CD1c-positive myeloid dendritic cell (primary cell): Measurements from ENCODE around the gene KCNIP3.
"Not testable (repeated sequence)": the region's sequence is repeated elsewhere in the genome, so short reads cannot be mapped to it uniquely, and the experiment has no call there.

Source experiments
- DNase-seq: peaks from one replicate; pipeline ENCODE4 v3.0.0-alpha.2; 2016; ENCODE audit errors: extremely low spot score

KCNIP3 gene

DNA sequence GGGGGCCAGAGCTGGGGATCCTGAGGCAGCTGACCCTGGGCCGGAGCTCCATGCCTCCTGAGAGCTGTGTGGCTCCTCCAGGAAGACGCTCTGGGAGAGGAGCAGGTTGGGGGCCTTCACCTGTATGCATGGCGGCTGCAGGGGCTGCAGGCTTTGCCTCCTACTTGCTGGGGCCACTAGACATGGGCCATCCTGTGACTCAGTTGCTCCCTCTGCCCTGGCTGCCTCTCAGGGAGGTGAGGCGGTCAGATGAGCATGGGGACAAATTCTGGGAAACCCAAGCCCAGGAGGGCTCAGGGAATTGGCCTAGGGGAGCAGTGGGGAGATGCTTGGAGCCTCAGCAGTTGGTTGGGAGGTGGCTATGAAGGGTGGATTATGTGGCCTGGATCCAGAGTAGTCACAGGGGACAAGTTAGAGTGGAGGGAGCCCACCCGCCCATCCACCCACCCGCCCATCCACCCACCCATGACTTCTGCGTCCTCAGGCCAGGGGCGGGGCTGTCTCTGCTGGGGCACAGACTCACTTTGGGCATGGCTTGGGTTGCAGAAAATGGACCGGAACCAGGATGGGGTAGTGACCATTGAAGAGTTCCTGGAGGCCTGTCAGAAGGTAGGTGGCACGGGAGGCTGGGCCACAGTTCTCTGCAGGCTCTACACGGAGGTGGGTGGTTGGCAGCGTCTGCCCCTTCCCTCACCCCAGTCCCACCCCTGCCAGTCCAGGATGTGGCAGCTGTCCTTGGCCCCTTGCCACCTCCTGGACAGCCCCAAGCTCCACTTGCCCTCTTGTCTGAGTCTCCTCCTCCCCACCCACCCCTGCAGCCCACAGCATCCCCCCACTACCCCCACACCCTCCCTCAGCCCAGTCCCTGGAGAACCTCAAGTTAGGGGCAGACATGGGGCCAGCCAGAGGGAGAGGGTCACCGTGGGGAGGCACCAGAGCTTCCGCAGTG, 85.8 kb downstream of the KCNIP3 start:
- no peak for DNase-seq

DNA sequence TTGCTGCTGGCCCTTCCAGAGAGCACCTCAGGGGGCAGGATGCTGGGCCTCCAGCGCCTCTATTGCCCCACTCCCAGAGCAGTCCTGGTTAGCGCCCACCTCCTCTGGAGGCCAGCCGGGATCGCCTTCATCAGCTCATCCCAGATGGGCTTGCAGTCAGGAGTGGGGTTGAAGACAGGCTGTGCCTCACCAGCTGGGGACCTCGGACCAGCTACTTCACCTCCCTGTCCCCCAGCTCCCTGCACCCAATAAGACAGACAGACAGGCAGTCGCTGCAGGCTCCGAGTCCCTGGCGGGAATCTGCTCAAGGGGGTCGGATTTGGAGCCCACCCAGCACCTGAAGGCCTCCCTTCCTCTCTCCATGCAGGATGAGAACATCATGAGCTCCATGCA, 86.5 kb downstream of the KCNIP3 start:
- DNase-seq = no peak

DNA sequence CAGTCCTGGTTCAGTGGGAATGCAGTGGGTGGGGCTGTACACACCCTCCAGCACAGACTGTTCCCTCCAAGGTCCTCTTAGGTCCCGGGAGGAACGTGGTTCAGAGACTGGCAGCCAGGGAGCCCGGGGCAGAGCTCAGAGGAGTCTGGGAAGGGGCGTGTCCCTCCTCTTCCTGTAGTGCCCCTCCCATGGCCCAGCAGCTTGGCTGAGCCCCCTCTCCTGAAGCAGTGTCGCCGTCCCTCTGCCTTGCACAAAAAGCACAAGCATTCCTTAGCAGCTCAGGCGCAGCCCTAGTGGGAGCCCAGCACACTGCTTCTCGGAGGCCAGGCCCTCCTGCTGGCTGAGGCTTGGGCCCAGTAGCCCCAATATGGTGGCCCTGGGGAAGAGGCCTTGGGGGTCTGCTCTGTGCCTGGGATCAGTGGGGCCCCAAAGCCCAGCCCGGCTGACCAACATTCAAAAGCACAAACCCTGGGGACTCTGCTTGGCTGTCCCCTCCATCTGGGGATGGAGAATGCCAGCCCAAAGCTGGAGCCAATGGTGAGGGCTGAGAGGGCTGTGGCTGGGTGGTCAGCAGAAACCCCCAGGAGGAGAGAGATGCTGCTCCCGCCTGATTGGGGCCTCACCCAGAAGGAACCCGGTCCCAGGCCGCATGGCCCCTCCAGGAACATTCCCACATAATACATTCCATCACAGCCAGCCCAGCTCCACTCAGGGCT, 87.9 kb downstream of the KCNIP3 start:
- no peak for DNase-seq

DNA sequence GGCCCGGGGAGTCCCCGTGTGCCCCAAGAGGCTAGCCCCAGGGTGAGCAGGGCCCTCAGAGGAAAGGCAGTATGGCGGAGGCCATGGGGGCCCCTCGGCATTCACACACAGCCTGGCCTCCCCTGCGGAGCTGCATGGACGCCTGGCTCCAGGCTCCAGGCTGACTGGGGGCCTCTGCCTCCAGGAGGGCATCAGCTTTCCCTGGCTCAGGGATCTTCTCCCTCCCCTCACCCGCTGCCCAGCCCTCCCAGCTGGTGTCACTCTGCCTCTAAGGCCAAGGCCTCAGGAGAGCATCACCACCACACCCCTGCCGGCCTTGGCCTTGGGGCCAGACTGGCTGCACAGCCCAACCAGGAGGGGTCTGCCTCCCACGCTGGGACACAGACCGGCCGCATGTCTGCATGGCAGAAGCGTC, 88.4 kb downstream of the KCNIP3 start:
- DNase-seq = no peak

DNA sequence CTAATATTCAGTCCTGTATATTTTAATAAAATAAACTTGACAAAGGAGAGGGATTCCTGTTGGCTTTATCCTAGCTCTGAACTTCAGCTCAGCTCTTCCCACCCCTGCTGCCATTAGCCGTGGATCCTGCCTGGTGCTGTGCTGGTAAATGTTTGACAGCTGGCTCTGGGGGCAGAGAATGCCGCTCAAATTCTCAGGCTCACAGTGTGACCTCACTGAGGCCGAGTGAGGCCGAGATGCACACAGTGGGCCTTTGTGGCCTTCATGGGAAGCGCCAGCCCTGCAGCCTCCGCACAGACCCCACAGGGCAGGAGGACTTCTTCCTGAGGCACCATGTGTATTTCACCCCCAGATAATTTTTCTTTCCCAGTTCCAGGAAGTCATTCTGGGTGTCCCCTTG, 88.9 kb downstream of the KCNIP3 start:
- DNase-seq = no peak

DNA sequence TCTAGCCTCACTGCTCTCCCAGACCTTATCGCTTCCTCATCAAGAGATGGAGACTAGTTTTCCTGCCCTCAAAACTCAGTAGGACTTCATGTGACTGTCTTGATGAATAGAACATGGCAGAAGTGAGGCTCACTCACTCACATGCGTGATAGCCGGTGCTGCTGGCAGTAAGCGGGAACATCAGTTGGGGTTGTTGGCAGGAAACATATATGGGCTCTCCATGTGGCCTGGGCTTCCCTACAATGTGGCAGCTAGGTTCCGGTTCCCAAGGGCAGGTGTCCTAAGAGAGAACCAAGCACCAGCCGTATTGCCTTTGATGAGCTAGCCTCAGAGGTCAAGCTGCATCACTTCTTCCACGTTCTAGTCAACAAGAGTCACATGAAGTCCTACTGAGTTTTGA, 90.2 kb downstream of the KCNIP3 start:
- no peak for DNase-seq

DNA sequence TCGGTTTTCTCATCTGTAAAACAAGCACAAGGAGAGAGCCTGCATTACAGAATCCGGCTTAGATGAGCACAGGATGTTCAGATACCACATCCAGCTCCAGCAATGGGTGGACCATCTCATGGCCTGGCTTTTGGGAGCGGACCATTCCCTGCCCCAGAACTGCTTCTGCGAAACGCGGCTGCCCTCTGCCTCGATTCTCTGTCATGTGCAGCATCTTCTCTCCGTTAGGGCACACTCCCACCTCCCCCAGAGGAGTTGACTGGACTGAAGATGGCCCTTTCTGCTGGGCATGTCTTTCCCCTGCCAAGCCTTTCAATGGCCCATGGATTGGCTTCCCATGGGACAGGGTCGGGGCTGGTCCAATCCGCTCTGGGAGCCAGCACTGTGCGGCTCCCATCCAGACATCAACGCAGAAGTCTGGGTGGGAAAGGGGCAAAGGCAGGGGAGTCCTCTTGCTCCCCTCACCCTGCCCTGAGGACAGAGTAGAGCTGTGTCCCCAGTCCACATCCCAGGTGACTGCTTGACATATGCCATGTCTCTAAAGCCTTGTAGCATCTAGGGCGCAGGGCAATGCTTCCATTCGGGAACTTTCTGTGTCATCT, 91.0 kb downstream of the KCNIP3 start:
- DNase-seq = no peak

DNA sequence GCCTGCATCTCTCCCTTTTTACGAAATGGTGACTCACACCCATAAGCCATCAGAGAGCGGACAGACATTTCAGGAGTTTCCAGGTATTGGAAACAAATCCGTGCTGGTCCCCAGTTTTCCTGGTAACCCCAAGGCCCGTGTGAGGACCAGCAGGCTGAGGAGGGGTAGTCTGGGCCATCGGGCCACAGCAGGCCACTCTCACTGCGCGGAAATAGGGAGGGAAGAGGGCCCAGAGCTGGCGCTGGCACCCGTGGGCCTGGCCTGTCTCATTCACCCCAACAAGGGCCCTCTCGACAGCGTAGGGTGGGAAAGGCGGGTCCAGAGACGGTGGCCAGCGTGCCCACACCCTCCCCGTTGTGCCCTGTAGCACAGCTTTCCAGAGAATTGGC, 91.7 kb downstream of the KCNIP3 start:
- DNase-seq = no peak

DNA sequence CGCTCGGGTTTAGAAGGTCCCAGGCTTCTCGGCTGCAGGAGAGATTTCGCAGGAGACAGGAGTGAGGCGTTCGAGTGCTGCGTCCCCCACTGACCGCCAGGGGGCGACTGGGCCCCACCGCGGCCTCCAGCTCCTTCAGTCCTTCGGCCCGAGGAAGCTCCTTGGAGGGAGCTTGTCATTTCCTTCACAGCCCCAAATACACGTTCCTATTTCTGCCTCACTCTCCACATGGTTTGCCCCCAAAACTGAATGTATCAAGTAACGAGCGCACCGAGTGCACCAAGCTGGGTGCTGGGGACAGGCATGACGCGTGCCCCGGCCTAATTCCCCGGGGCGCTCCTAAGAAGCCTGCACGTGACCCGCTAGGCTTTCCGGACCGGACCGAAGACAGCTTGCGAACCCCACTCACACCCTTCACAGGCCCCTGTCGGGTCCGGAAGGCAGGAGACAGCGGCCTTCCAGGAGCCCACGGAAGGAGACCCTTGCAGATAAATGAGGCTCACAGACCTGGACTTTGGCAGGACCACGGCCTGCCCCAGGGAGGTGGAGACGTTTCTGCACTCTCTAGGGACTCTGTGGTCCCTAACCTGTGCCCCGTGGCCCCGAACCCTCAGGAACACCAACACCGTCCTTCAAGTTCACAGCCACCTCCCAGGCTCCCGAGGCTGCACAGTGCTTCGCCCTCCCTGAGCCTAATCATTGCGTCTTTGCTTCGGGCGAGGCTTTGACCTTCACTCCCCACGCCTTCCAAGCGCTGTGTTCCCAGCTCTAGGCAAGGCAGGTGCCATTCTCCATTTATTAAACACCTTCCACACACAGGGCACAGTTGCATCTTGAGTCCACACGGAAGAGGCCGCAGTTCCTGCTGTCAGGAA, 92.3 kb downstream of the KCNIP3 start:
- DNase-seq = peak; percentile 54

DNA sequence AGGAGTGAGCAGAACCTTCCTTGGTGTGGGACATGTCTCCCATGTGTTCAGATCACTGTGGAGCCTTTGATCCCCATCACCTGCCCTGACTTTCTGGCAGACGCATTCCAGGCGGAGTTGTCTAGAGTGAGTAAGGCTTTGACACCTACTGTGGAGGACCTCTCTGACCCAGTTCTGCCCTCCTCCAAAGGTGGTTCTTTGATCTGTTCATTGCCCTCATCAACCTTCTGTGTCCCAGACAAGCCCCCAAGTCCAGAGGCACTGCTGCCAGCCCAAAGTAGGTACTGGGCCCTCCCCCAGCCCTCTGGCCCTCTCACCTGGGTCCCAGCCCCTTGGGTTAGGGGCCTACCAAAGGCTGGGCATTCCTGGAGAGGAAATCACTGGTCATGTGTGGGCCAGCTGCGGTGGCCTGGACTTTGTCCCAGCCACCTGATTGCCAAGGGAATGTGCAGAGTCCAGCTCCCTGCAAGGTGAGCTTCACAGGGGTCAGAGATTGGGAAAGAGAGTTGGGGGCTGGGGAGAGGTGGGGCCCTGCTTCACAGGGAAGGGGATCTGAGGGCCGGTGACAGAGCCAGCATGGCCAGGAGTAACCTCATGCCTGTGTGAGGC, 93.2 kb downstream of the KCNIP3 start:
- no peak for DNase-seq

DNA sequence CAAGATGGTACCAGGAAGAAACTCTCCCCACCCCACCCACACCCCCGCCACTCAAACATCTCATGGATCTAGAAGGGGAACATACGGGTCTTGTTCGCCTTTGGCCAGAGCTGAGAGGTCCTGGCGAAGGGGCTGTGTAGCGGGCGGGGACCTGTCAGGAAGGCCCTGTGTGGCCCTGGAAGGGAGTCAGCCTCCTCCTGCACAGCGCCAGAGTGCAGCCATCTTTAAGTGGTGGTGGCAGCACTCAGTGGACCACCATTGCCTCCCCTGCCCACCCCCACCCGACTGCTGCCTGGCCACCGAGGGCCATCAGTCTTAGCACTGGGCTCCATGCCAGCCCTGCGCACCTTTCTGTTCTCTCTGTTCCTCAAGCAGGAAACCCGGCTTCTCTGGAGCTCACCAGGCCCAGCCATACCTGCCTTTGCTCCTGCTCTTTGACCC, 93.8 kb downstream of the KCNIP3 start:
- no peak for DNase-seq

DNA sequence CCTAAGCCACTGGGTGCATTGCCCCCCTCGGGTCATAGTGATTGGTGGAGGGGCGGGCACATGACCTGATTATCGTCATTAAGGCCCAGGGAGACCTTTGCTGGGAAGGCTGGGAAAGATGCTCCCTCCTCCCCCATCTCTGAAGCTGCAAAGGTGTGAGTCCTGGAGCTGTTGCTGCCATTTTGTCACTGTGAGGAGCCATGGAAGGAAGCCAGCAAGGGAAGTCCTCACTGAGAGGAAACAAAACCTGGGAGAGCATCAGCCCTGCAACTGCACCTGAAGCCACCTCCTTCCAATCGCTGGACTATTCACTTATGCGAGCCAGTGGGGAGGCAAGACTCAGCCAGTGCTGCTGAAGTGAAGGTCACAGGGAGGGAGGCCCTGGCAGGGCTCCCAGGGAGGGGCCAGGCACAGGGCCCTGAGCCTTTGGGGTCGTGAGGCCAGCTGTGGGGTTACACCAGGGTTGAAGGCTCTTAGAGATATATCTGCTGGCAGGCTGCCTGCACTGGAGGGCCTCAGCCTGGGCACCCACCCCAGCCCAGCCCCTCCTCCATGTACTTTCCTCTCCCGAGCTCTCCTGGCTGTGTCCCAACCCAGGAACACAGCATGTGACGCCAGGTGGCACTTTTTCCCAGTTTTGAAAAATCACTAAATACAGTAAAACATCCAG, 94.6 kb downstream of the KCNIP3 start:
- no peak for DNase-seq

DNA sequence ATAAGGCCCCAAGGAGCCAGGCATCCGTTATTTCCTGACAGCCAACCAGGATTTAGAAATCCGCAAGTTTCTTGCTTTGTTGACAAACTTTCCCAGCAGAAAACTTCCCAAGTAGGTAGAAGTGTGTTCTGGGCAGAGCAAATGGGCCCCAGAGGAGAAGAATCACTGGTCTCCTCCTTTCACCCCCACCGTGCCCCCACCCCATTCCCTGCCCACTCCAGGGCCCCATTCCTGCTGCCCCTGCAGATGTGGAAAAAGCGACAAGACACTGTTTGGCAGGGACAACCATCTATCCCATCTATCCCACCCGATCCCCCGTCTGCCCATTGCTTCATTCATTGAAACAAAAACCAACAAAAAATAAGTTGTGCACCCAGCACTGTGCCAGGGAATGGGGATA, 95.2 kb downstream of the KCNIP3 start:
- no peak for DNase-seq

DNA sequence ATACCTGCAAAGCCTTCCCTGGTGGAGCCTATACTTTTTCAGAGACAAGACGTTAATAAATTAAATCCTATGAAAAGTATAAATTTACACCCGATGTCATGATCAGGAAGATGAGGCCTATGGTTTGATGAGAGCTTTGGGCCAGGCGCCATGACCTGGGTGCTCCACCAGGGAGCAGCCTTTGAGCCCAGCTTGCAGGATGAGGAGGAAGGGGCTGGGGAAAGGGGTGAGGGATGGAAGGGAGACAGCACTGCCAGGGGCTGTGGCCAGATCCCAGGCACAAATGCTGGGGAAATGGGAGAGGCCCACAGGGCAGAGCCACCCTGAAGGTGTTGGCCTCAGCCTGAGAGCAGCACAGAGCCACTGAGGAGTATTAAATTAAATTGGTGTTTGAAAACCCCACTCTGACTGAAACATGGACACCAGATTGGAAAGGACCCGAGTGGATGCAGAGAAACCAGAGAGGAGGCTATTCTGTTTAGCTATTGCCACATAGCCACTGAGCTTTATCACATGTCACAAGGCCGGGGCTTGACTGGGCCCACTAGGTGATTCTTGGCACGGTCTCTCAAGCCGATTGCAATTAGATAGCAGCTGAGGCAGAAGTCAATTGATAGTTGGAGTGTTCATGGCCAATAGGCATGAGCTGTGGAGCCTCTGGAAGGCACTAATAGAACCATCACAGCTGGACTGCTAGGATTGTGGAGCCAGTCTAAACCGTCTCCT, 95.7 kb downstream of the KCNIP3 start:
- no peak for DNase-seq

DNA sequence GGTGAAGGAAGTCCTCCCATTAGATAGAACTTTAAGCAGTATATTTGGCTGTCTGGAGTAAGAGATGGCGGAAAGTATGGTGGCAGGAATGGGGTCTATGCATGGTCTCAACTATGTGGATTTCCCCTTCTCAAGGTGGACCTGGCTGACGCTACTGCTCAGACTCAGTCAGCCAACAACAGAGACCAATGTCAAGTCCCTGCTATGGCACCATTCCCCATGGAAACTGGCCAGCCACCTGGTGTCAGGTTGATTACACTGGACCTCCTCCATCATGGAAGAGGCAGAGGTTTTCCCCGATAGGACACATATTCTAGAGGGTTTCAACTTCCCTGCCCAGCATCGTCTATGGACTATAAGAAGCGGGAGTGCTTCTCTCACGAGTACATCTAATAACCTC, 96.8 kb downstream of the KCNIP3 start:
- DNase-seq = no peak

DNA sequence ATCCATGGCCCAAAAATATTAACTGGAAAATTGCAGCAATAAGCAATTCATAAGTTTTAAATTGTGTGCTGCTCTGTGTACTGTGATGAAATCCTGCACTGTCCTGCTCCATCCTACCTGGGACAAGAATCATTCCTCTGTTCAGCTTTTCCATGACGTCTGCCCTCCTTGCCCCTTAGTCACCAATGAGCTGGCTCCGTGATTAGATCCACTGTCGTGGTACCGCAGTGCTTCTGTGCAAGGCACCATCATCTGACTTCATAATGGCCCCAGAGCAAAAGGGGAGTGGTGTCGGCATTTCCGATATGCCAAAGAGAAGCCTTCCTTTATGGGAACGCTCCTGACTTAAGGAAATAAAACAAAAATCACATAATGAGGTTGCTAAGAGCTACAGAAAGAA, 101.9 kb downstream of the KCNIP3 start:
- no peak for DNase-seq

DNA sequence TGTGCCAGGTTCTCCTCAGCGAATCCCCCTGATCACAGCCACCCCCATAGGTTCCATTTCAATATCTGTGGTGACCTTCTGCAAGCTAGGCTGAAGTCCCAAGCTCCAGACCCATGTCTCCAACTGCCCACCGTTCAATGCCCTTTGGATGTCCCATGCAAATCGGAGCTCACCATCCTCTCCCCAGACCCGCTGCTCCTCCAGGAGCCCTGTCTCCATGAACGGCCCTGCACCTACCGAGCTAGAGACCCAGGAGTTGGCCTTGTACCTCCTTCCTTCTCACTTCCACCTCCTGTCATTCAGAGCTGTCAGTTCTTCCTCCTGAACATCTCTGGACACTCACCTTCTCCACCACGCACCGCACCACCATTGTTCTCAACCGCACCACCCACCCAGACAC, 104.3 kb downstream of the KCNIP3 start:
- no peak for DNase-seq

DNA sequence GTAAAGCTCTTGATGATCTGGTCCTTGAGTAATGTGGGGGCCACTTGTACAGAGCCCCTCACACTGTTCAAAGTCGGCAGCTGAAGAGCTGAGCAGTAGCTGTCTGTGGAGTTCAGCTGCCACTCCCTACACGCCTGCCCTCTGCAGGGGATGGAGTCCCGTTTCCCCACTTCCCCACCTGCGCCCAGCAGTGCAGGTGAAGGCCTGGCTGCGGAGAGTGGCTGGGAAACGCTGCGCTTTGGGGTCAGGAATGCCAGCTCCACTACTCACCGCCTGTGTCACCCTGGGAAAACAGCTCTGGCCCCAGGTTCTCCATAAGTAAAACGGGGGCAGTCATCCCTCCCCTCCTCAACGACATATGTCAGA, 104.8 kb downstream of the KCNIP3 start:
- not testable (repeated sequence) for DNase-seq

DNA sequence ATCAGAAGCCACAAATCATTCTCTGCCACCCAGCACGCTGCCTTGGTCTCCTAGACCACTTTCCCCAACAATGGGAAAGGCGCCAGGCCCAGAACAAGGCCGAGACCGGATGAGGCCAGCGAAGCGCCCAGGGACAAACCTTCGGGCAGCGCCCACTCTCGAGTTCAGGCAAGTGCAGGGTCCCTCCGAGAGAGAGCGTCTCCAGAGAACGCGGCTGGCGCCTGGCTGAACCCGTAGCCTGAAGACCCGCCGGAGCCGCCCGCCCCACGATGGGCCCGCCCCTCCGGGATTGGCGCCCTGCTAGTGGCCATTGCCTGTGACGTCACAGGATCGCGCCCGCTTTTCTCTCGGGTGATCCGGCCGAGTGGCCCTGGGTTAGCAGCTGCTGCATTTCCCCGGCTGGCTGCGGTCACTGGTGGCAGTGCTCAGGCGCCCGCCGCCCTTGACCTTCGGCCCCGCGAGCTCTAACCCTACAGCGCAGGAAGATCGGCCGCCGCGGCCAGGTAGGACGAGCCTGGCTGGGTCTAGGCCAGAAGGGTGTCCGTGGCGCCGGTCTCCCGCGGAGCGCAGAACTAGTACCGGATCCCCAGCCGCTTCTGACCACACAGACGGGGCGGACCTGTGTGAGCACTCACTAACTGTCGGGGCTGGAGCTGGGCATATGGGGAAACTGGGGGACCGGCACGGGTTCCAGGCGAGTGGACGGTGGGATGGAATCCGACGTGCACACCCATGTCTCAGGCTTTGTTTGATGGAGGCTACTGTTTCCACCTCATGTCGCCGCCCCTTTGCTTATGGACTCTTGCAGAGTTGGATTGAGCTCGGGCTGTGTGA, 105.4 kb downstream of the KCNIP3 start, which contains the start of gene FAHD2A:
TSS of gene FAHD2A (plus strand) at position 339 of the 834 bp plus-strand sequence. CDS start 2,851 bp downstream, outside the sequence.
- DNase-seq = peak; percentile 97
